Neural crest cell (in vitro differentiated cells): ENCODE measurements around the gene PILRA. TPM values are rescaled to one million over a fixed set of nuclear protein-coding genes. Genes with fewer than 3 reads are reported as not detected.

Source experiments
- DNase-seq: peaks from one replicate; pipeline ENCODE4 v3.0.0; 2021; ENCODE audit warnings: low read depth, mixed read lengths, low spot score
- H3K27ac Mint-ChIP-seq: one replicate; pipeline ENCODE4 v1.8.0; 2021; ENCODE audit warnings: mild to moderate bottlenecking, mixed read lengths; ENCODE audit not compliant: unreplicated experiment
- H3K27me3 Mint-ChIP-seq: 2 replicates; pipeline ENCODE4 v1.8.0; 2021; ENCODE audit warnings: low read depth, mild to moderate bottlenecking, mixed read lengths
- H3K36me3 Mint-ChIP-seq: 2 replicates; pipeline ENCODE4 v1.8.0; 2021; ENCODE audit warnings: low read depth, mild to moderate bottlenecking, mixed read lengths
- H3K4me1 Mint-ChIP-seq: 2 replicates; pipeline ENCODE4 v1.8.0; 2021; ENCODE audit warnings: mixed read lengths
- H3K4me3 Mint-ChIP-seq: one replicate; pipeline ENCODE4 v1.8.0; 2021; ENCODE audit warnings: mild to moderate bottlenecking, mixed read lengths
- H3K9me3 Mint-ChIP-seq: 2 replicates; pipeline ENCODE4 v1.8.0; 2021; ENCODE audit warnings: mixed read lengths
- total RNA-seq: library from RNA; stranded (reverse); gene quantifications from 2 replicates; pipeline ENCODE4 v1.2.1, GENCODE V29; 2021
- TF ChIP-seq, protein P1 (sequence below): fragments of 200-600 bp; sonication (generic); conservative IDR thresholded peaks from 2 replicates; pipeline ENCODE4 v1.5.0; 2021; ENCODE audit warnings: antibody characterized with exemption, mild to moderate bottlenecking

The PILRA gene
- total RNA-seq, 1 donor from 2014 or later = 2.6 TPM

GRCh38 chr7:100393233-100393905 lies 20.1 kb downstream of the PILRA start:
- no peaks in the 10 kb centered on the region for H3K9me3 Mint-ChIP-seq
- H3K4me3 Mint-ChIP-seq = no peak overlapping the region
- H3K27me3 Mint-ChIP-seq = peaks cover 21% of the 10 kb centered on the region
- TF ChIP-seq, protein P1, sequence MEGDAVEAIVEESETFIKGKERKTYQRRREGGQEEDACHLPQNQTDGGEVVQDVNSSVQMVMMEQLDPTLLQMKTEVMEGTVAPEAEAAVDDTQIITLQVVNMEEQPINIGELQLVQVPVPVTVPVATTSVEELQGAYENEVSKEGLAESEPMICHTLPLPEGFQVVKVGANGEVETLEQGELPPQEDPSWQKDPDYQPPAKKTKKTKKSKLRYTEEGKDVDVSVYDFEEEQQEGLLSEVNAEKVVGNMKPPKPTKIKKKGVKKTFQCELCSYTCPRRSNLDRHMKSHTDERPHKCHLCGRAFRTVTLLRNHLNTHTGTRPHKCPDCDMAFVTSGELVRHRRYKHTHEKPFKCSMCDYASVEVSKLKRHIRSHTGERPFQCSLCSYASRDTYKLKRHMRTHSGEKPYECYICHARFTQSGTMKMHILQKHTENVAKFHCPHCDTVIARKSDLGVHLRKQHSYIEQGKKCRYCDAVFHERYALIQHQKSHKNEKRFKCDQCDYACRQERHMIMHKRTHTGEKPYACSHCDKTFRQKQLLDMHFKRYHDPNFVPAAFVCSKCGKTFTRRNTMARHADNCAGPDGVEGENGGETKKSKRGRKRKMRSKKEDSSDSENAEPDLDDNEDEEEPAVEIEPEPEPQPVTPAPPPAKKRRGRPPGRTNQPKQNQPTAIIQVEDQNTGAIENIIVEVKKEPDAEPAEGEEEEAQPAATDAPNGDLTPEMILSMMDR = no peak
- no peak for DNase-seq
- H3K36me3 Mint-ChIP-seq = no peaks in the 10 kb centered on the region
- H3K4me1 Mint-ChIP-seq = no peaks in the 10 kb centered on the region
- H3K27ac Mint-ChIP-seq = no peak overlapping the region

DNA sequence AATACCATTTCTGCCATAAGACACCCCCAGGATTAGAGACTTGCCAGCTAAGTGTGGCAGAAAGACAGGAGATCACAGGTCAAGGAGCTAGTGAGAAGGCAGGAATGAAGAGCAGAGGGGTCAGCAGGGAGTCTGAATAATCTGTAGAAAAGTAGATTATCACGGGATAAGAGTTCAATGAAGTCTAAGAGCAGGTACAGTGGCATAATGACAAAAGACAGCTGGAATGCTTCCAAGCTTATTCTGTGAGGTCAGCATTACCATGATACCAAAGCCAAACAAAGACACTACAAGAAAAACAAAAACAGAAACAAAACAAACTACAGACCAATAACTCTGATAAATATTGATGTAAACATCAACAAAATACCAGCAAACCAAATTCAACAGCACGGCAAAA lies 20.8 kb downstream of the PILRA start:
- no peak overlapping the region for H3K27ac Mint-ChIP-seq
- H3K4me1 Mint-ChIP-seq = no peaks in the 10 kb centered on the region
- H3K27me3 Mint-ChIP-seq = peaks cover 23% of the 10 kb centered on the region
- no peaks in the 10 kb centered on the region for H3K9me3 Mint-ChIP-seq
- DNase-seq = no peak
- H3K36me3 Mint-ChIP-seq = no peaks in the 10 kb centered on the region
- no peak overlapping the region for H3K4me3 Mint-ChIP-seq
- TF ChIP-seq, protein P1 = no peak

DNA sequence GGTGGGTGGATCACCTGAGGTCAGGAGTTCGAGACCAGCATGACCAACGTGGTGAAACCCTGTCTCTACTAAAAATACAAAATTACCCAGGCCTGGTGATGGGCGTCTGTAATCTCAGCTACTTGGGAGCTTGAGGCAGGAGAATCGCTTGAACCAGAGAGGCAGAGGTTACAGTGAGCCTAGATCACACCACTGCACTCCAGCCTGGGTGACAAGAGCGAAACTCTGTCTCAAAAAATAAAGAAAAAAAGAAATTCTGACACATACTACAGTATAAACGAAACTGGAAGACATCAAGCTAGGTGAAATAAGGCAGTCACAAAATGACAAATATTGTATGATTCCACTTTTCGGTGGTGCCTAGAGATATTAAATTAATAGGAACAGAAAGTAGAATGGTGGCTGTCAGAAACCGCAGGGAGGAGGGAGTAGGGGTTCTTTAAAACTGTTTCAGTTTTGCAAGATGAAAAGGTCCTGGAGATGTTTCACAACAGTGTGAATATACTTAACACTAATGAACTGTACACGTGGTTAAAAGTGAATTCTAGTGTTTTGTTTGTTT lies 23.2 kb downstream of the PILRA start:
- Mint-ChIP-seq H3K4me1 (no peaks in the 10 kb centered on the region), H3K27me3 (peaks cover 23% of the 10 kb centered on the region), H3K36me3 (no peaks in the 10 kb centered on the region), H3K27ac (no peak overlapping the region), H3K9me3 (no peaks in the 10 kb centered on the region), H3K4me3 (no peak overlapping the region)
- TF ChIP-seq, protein P1 = no peak
- no peak for DNase-seq

DNA sequence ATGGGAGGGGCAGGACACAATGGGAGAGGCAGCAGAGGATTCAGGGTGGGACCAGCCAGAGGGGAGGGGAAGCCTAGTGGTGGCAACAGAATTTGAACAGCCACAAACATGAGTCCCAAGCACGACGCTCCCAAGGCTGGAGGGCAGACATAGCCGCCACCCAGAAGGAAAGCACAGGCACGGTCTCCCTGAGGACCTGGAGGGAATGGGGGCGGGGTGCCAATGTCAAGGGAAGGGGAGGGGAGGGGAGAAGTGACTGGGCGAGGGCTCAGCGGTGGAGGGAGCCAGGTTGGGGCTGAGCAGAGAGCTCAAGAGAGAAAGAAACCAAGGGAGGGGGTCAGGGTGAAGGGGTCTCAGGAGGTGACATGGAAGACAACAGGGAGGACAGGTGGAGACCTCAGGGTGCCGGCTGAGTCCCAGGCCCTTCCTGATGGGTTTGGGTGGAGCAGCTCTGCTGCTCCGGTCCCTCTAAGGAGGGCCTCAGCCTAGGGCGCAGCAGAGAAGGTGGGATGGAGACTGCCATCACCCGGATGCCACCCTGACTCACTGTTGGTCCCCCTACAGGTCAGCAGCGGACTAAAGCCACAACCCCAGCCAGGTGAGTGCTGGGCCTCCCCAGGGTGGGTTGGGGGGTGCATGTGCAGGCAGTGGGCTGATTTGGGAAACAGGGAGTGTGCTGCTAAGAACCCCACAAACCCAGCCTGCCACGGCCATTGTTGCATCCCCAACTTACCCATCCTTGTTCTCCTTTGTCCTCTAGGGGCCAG lies 24.2 kb downstream of the PILRA start:
- H3K27ac Mint-ChIP-seq = no peak overlapping the region
- H3K4me3 Mint-ChIP-seq = no peak overlapping the region
- no peaks in the 10 kb centered on the region for H3K36me3 Mint-ChIP-seq
- DNase-seq = no peak
- peaks cover 24% of the 10 kb centered on the region for H3K27me3 Mint-ChIP-seq
- H3K9me3 Mint-ChIP-seq = no peaks in the 10 kb centered on the region
- TF ChIP-seq, protein P1 = no peak
- H3K4me1 Mint-ChIP-seq = no peaks in the 10 kb centered on the region

GRCh38 chr7:100398239-100398638 lies 25.0 kb downstream of the PILRA start:
- no peaks in the 10 kb centered on the region for H3K36me3 Mint-ChIP-seq
- no peak overlapping the region for H3K4me3 Mint-ChIP-seq
- TF ChIP-seq, protein P1 = no peak
- DNase-seq = no peak
- H3K27ac Mint-ChIP-seq = peak overlapping the region; percentile 81
- no peaks in the 10 kb centered on the region for H3K4me1 Mint-ChIP-seq
- H3K27me3 Mint-ChIP-seq = peaks cover 24% of the 10 kb centered on the region
- H3K9me3 Mint-ChIP-seq = no peaks in the 10 kb centered on the region
